Ishikawa (cell line): Measurements from ENCODE around the gene QRFPR.

Source experiments
- EP300 ChIP-seq: IDR thresholded peaks from 2 replicates; pipeline ENCODE4 v1.6.1; 2012; ENCODE audit warnings: borderline replicate concordance
- TAF1 ChIP-seq: IDR thresholded peaks from 2 replicates; pipeline ENCODE4 v1.6.1; 2012; ENCODE audit warnings: low read depth, mild to moderate bottlenecking
- TF ChIP-seq, protein P1 (sequence below): IDR thresholded peaks from 2 replicates; pipeline ENCODE4 v1.6.1; 2012

- TF ChIP-seq EP300: no peak
- TF ChIP-seq TAF1: no peak
- TF ChIP-seq, protein P1, sequence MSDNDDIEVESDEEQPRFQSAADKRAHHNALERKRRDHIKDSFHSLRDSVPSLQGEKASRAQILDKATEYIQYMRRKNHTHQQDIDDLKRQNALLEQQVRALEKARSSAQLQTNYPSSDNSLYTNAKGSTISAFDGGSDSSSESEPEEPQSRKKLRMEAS: no peak
Observed at GRCh38 chr4:121326597-121326996, 54.2 kb downstream of the QRFPR start.
